GM23248 (cell line): Measurements from ENCODE around the gene FN1. TPM values are rescaled to one million over a fixed set of nuclear protein-coding genes. Genes with fewer than 3 reads are reported as not detected.

ENCODE experiments used
- DNase-seq: peaks from one replicate; pipeline ENCODE4 v3.0.0-alpha.2; 2015
- H2AFZ ChIP-seq: fragments of 200-600 bp; sonication (generic); 2 replicates; pipeline ENCODE4 v1.6.1; 2016; ENCODE audit warnings: antibody characterized with exemption
- H3F3A ChIP-seq: fragments of 200-600 bp; sonication (generic); 2 replicates; pipeline ENCODE4 v1.6.1; 2016; ENCODE audit warnings: mild to moderate bottlenecking, antibody characterized with exemption, mixed run types; ENCODE audit not compliant: insufficient read depth
- H3K27ac ChIP-seq: fragments of 200-600 bp; sonication (generic); 2 replicates; pipeline ENCODE4 v1.5.1; 2016; ENCODE audit warnings: mild to moderate bottlenecking
- H3K27me3 ChIP-seq: fragments of 200-600 bp; sonication (generic); replicated peaks from 2 replicates; pipeline ENCODE4 v1.6.1; 2016; ENCODE audit warnings: mild to moderate bottlenecking; ENCODE audit not compliant: insufficient read depth
- H3K36me3 ChIP-seq: fragments of 200-600 bp; sonication (generic); 2 replicates; pipeline ENCODE4 v1.6.1; 2016; ENCODE audit warnings: low read depth, mild to moderate bottlenecking
- H3K4me1 ChIP-seq: fragments of 200-600 bp; sonication (generic); 2 replicates; pipeline ENCODE4 v1.6.1; 2016; ENCODE audit warnings: mild to moderate bottlenecking; ENCODE audit not compliant: insufficient read depth
- H3K4me2 ChIP-seq: fragments of 200-600 bp; sonication (generic); one replicate; pipeline ENCODE4 v1.6.1; 2016; ENCODE audit warnings: mild to moderate bottlenecking; ENCODE audit not compliant: unreplicated experiment
- H3K4me3 ChIP-seq: fragments of 200-600 bp; sonication (generic); 2 replicates; pipeline ENCODE4 v1.5.1; 2016; ENCODE audit warnings: mild to moderate bottlenecking
- H3K79me2 ChIP-seq: fragments of 200-600 bp; sonication (generic); 2 replicates; pipeline ENCODE4 v1.6.1; 2016; ENCODE audit warnings: mild to moderate bottlenecking; ENCODE audit not compliant: insufficient read depth
- H3K9ac ChIP-seq: fragments of 200-600 bp; sonication (generic); 2 replicates; pipeline ENCODE4 v1.6.1; 2016; ENCODE audit warnings: mild to moderate bottlenecking
- H3K9me2 ChIP-seq: fragments of 200-600 bp; sonication (generic); 2 replicates; pipeline ENCODE4 v1.6.1; 2016; ENCODE audit warnings: mixed run types, mild to moderate bottlenecking, moderate library complexity; ENCODE audit not compliant: insufficient read depth
- H3K9me3 ChIP-seq: fragments of 200-600 bp; sonication (generic); one replicate; pipeline ENCODE4 v1.6.1; 2017; ENCODE audit warnings: low read depth
- H4K20me1 ChIP-seq: fragments of 200-600 bp; sonication (generic); 2 replicates; pipeline ENCODE4 v1.6.0; 2016; ENCODE audit not compliant: insufficient read depth
- EZH2 ChIP-seq: fragments of 200-600 bp; sonication (generic); IDR thresholded peaks from 2 replicates; pipeline ENCODE4 v1.6.1; 2018; ENCODE audit warnings: antibody characterized with exemption, mild to moderate bottlenecking; ENCODE audit not compliant: insufficient read depth, poor library complexity, severe bottlenecking
- EZH2phosphoT487 ChIP-seq: fragments of 200-600 bp; sonication (generic); IDR thresholded peaks from 2 replicates; pipeline ENCODE4 v1.6.1; 2018; ENCODE audit warnings: antibody characterized with exemption, moderate library complexity, mild to moderate bottlenecking, low read depth; ENCODE audit not compliant: insufficient read depth
- WGBS, 2 experiments: methylation state at CpG; one replicate each; pipeline ENCODE4 v1.1.6; 2015 to 2017; ENCODE audit warnings: low lambda C conversion rate in 2 of 2, low coverage in 1 of 2; ENCODE audit errors: missing lambda C conversion rate in 2 of 2; 5-methylcytosine and 5-hydroxymethylcytosine counted together
- in situ Hi-C: fragments of 300-500 bp; cut with MboI; formaldehyde crosslinking; loops from 2 replicates; pipeline ENCODE4 v1.15.0; 2020
- polyA plus RNA-seq: library from polyadenylated mRNA; unstranded; fragments of >200 nt; fragmentation: Nextera tagmentation; extraction: Ambion mirVana; gene quantifications from 2 replicates; pipeline ENCODE4 v1.2.1, GENCODE V29; 2016
- total RNA-seq: library from RNA; depleted of rRNA; stranded (reverse); fragments of >200 nt; shearing (Covaris generic); gene quantifications from 2 replicates; pipeline ENCODE4 v1.2.3, GENCODE V29; 2014

The FN1 gene
- total and polyA plus RNA-seq, 2 experiments from 2014 or later: 20,647 to 33,406 TPM

- 46 to 48% methylated on average over 5 of the region's 5 CpGs for WGBS, 2 experiments
- H2AFZ ChIP-seq: 0 out of 2 replicates have a peak overlapping the region, but pooled peaks have one; percentile 4
- peak overlapping the region; percentile 21; the same call in 1 of the 2 replicates for H3K27ac ChIP-seq
These were observed 18.8 kb upstream of the FN1 start for GRCh38 chr2:215454519-215455246.

GRCh38 chr2:215452725-215453124, 16.9 kb upstream of the FN1 start:
- Histone ChIP-seq H3K4me2 (no peak overlapping the region), H3K27ac (no peak overlapping the region), H3K4me1 (peaks cover 4% of the 10 kb centered on the region; the same call in 1 of the 2 replicates), H3F3A (peaks cover 21% of the 10 kb centered on the region; the same call in 1 of the 2 replicates), H3K4me3 (no peak overlapping the region), H2AFZ (no peak overlapping the region), H3K9ac (no peak overlapping the region), H3K9me2 (no peaks in the 10 kb centered on the region), H3K27me3 (no peaks in the 10 kb centered on the region), H3K36me3 (no peaks in the 10 kb centered on the region), H3K9me3 (no peaks in the 10 kb centered on the region), H4K20me1 (no peaks in the 10 kb centered on the region), H3K79me2 (no peaks in the 10 kb centered on the region)
- 97 to 98% methylated on average over 5 of the region's 5 CpGs for WGBS, 2 experiments
- in situ Hi-C loops: loop anchor here (10.0 kb wide), 1 partner anchor 452 kb away; no protein-coding TSS in a partner anchor
- no peak for DNase-seq
- TF ChIP-seq EZH2: no peak
- no peak for TF ChIP-seq EZH2phosphoT487

More at GRCh38 chr2:215454519-215455246, 18.8 kb upstream of the FN1 start:
- Histone ChIP-seq H3K4me2 (no peak overlapping the region), H3K36me3 (no peaks in the 10 kb centered on the region), H3K79me2 (no peaks in the 10 kb centered on the region), H4K20me1 (no peaks in the 10 kb centered on the region), H3K9me3 (no peaks in the 10 kb centered on the region), H3K9ac (no peak overlapping the region), H3F3A (peaks cover 29% of the 10 kb centered on the region), H3K4me1 (peaks cover 9% of the 10 kb centered on the region), H3K9me2 (no peaks in the 10 kb centered on the region), H3K27me3 (no peaks in the 10 kb centered on the region), H3K4me3 (no peak overlapping the region)
- no peak for TF ChIP-seq EZH2
- TF ChIP-seq EZH2phosphoT487: no peak
- in situ Hi-C loops: loop anchor here (10.0 kb wide), 1 partner anchor 450 kb away; no protein-coding TSS in a partner anchor
- DNase-seq: peak; percentile 55

- WGBS, 2 experiments: 91 to 94% methylated on average over 6 of the region's 6 CpGs
- no peaks in the 10 kb centered on the region for H3K27me3 ChIP-seq
- no peaks in the 10 kb centered on the region for H3K9me2 ChIP-seq
- peaks cover 4% of the 10 kb centered on the region; the same call in 1 of the 2 replicates for H3K4me1 ChIP-seq
- no peak overlapping the region for H3K4me2 ChIP-seq
- H3K9ac ChIP-seq: no peak overlapping the region
- no peaks in the 10 kb centered on the region for H3K36me3 ChIP-seq
- DNase-seq: no peak
- H3K4me3 ChIP-seq: no peak overlapping the region
- in situ Hi-C loops: loop anchor here (10.0 kb wide), 1 partner anchor 454 kb away; no protein-coding TSS in a partner anchor
- peaks cover 21% of the 10 kb centered on the region; the same call in 1 of the 2 replicates for H3F3A ChIP-seq
- H3K9me3 ChIP-seq: no peaks in the 10 kb centered on the region
- H3K79me2 ChIP-seq: no peaks in the 10 kb centered on the region
- TF ChIP-seq EZH2phosphoT487: no peak
- no peak for TF ChIP-seq EZH2
- H3K27ac ChIP-seq: no peak overlapping the region
- H2AFZ ChIP-seq: no peak overlapping the region
- no peaks in the 10 kb centered on the region for H4K20me1 ChIP-seq
These were observed 15.3 kb upstream of the FN1 start for GRCh38 chr2:215451012-215451756.

GRCh38 chr2:215450188-215451011, 14.5 kb upstream of the FN1 start:
- H3K79me2 ChIP-seq: no peaks in the 10 kb centered on the region
- peaks cover 19% of the 10 kb centered on the region; the same call in 1 of the 2 replicates for H3F3A ChIP-seq
- peaks cover 4% of the 10 kb centered on the region; the same call in 1 of the 2 replicates for H3K4me1 ChIP-seq
- in situ Hi-C loops: loop anchor here (10.0 kb wide), 1 partner anchor 454 kb away; no protein-coding TSS in a partner anchor
- no peak overlapping the region for H3K9ac ChIP-seq
- DNase-seq: no peak
- no peak overlapping the region for H2AFZ ChIP-seq
- H4K20me1 ChIP-seq: no peaks in the 10 kb centered on the region
- no peaks in the 10 kb centered on the region for H3K36me3 ChIP-seq
- H3K27me3 ChIP-seq: no peaks in the 10 kb centered on the region
- no peak overlapping the region for H3K4me2 ChIP-seq
- no peak overlapping the region for H3K4me3 ChIP-seq
- no peaks in the 10 kb centered on the region for H3K9me2 ChIP-seq
- no peak overlapping the region for H3K27ac ChIP-seq
- WGBS, 2 experiments: 97 to 99% methylated on average over 4 of the region's 4 CpGs
- no peaks in the 10 kb centered on the region for H3K9me3 ChIP-seq
- no peak for TF ChIP-seq EZH2
- TF ChIP-seq EZH2phosphoT487: no peak
